GM21360 (cell line): Measurements from ENCODE around the gene PDSS2.
"Not testable (repeated sequence)": the region's sequence is repeated elsewhere in the genome, so short reads cannot be mapped to it uniquely, and the experiment has no call there.

Source experiments
- ATAC-seq: cut with Tn5 transposase; IDR thresholded peaks from one replicate; pipeline ENCODE4 v1.9.1; 2021; ENCODE audit warnings: mild to moderate bottlenecking, moderate library complexity; ENCODE audit not compliant: unreplicated experiment

The PDSS2 gene

GRCh38 chr6:107369493-107369892, 89.9 kb downstream of the PDSS2 start:
- ATAC-seq: no peak

DNA sequence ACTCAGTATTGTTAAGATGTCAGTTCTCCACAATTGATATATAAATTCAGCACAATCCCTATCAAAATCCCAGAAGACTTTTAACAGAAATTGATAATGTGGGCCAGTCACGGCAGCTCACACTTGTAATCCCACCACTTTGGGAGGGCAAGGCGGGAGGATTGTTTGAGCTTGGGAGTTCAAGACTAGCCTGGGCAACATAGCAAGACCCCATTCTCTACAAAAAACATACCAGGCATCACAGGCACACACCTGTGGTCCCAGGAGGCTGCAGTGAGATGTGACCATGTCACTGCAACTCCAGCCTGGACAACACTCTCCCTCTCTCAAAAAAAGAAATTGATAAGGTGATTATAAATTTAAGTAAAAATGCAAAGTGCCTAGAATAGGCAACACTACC, 90.9 kb downstream of the PDSS2 start:
- no peak for ATAC-seq

GRCh38 chr6:107364173-107364572, 95.2 kb downstream of the PDSS2 start:
- ATAC-seq: not testable (repeated sequence)

GRCh38 chr6:107361753-107362604, 97.4 kb downstream of the PDSS2 start:
- no peak for ATAC-seq

DNA sequence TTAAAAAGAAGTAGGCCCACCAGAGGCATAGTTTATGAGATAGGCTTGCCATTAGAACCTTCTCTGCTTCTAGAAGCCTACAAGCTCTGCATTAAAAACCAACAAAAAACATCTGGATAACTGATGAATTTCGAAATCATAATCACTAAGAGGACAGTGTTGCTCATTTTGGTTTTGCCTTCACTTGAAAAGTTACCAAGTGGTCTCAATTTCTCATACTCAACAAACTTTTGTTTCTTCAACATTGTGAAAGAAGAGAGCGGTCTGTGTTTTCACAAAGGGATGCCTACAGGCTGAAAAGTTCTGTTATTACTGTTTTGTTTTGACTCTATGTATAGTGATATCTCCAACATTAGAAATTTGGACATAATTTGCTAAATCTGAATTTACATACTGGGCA, 98.9 kb downstream of the PDSS2 start:
- no peak for ATAC-seq

DNA sequence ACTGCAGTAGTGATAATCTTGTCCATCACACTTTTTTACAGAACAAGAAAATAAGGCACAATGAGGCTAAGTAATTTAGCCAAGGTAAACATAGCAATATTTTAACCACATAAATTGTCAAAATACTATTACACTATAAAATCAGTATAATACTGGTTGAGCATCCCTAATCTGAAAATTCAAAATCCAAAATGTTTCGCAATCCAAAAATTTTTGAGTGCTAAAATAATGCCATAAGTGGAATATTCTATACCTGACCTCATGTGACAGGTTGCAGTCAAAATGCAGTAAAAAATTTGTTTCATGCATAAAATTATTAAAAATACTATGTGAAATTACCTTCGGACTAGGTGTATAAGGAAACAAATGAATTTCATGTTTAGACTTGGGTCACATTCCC, 101.5 kb downstream of the PDSS2 start:
- ATAC-seq: no peak

GRCh38 chr6:107357031-107357430, 102.3 kb downstream of the PDSS2 start:
- ATAC-seq: no peak

GRCh38 chr6:107355659-107356058, 103.7 kb downstream of the PDSS2 start:
- no peak for ATAC-seq

GRCh38 chr6:107354451-107354850, 104.9 kb downstream of the PDSS2 start:
- no peak for ATAC-seq

- ATAC-seq: no peak
These were observed 105.5 kb downstream of the PDSS2 start for GRCh38 chr6:107353773-107354382.

- no peak for ATAC-seq
These were observed 111.1 kb downstream of the PDSS2 start for GRCh38 chr6:107348224-107348623.

DNA sequence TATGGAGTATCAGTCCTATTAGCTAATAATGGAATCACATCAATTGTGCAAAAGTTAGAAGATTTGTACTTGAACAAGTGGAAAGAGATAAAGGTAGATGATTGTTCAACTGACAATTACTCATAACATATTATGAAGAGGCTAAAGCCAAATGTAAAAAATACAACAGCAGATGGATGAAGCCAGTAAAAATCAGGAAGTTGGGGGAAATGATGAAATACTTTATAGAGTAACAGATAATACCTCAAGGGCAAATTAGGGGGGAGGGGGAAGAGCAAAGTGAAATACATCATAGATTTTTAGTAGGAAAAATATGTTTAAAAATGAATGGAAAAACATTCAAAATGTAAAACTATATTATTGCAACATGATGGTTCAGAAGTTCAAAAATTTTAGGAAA, 114.0 kb downstream of the PDSS2 start:
- no peak for ATAC-seq

DNA sequence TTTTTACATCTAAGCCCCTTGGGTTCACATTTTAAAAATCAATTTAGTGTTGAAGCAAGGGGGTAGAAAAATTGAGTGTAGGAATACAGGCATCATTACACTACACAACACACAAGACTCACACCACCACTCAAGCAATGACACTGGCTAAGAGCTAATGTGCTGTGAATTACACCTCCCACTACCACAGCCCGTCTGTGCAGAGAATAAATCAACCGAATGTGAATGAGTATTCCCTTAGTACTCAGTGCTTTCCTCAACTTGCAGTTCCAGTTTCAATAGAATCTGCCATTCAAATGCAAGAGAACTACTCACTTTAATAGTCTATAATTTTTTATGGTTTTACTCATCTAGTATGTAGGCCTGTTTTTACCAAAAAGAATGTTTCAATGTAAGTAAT, 114.4 kb downstream of the PDSS2 start:
- no peak for ATAC-seq

DNA sequence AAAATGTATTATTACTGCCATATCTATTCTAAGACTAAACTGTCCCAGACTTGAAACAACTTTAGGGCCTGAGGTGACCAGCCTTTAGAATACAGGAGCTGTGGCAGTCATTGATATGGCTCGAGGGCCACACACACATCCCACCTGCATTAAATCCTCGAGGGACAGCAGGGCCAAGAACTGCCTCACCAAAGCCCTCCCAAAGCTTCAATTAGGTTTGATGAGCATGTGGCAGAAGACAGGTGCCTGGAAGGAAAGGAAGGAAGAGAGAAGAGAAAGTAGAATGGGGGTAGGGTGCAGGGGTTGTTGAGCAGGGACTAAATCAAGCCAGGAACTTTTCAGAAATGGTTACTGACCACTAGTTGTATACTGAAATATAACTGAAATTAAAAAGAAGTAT, 115.0 kb downstream of the PDSS2 start:
- no peak for ATAC-seq

DNA sequence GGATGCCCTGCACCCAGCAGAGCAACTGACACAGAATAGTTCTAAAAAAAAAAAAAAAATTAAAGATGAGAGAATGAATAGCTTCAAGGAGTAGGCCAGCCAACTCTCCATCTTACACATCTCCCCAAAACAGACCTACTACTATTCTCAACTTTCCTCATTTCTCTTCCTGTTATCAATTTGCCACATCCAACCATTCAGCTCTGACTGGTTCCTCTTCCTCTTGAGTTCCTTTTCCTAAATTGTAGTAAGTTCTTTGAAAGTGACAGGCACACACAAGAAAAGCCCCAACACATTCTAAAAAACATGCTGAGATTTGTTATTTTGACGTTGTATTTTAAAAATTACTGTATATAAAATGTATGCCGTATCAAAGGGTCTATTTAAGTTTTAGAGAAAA, 117.2 kb downstream of the PDSS2 start:
- ATAC-seq: no peak

GRCh38 chr6:107340881-107341280, 118.5 kb downstream of the PDSS2 start:
- no peak for ATAC-seq

- ATAC-seq: no peak
These were observed 122.1 kb downstream of the PDSS2 start for GRCh38 chr6:107337191-107337741.

- ATAC-seq: no peak
These were observed 125.3 kb downstream of the PDSS2 start for GRCh38 chr6:107334026-107334425.

DNA sequence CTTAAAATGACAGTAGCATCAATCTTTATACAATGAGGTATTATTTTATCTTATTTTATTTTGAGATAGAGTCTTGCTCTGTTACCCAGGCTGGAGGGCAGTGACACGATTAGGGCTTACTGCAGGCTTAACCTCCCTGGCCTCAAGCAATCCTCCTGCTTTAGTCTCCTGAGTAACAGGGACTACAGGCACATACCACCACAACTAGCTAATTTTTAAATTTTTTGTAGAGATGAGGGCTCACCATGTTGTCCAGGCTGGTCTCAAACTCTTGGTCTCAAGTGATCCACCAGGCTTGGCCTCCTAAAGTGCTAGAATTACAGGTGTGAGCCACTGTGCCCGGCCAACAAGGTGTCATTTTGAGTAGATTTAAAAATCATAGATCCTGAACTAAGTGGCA, 125.9 kb downstream of the PDSS2 start:
- no peak for ATAC-seq

- no peak for ATAC-seq
These were observed 127.7 kb downstream of the PDSS2 start for GRCh38 chr6:107331409-107332386.

DNA sequence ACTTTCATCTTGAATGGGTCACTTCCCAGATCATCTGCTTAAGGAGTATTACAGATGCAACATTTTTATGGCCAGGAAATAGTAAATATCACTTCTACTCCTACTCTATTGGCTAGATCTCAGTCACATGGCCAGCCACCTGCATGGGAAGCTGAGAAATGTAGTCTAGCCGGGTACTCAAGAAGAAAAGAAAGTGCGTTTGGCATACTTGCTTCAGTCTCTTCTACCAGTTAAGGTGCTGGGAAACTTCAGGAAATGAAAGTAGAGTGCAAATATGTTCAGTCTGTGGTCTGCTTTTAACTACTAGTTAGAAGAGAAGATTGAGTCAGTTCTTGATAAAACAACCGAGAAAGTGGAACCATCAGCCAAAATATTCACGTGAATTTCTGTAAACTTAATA, 129.2 kb downstream of the PDSS2 start:
- peak; percentile 92 for ATAC-seq
